GM21529 (cell line): ENCODE results near the gene SLC1A2.

Experiments
- ATAC-seq: cut with Tn5 transposase; IDR thresholded peaks from one replicate; pipeline ENCODE4 v1.9.1; 2021; ENCODE audit not compliant: unreplicated experiment

SLC1A2 gene

DNA sequence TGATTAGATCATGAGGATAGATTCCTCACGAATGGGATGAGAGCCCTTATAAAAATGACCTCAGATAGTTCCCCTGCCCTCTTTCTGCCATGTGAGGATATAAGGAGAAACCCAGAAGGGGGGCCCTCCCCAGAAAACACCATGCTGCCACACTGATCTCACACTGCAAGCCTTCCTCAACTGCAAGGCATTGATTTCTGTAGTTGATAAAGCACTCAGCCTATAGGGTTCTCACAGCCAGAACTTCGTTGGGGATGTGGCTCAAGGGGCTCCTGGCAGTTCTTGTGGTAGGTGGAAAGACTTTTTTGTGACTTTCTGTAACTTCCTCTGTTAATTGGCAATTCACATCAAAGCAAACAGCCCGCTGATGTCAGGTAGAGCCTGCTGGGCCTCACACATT, 171.5 kb downstream of the SLC1A2 start:
- no peak for ATAC-seq

DNA sequence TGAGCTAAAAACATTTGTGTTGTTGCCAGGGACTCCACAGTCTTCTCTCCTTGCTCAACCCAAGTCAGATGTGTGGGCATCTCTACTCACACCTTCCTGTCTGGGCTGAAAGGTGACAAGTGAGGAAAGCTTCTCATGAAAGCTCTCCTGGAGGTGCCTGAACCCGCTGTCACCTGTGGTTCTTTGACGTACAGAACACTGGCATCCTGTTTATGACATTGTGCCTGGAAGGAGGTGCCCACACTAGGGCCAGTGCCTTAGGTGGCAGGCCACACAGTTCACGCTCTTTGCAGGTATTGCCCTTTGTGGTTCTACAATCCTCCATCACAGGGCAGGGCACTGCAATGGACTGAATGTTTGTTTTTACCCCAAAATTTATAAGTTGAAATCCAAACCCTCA, 171.9 kb downstream of the SLC1A2 start:
- no peak for ATAC-seq

- ATAC-seq = no peak
Observed at GRCh38 chr11:35246745-35247144, 172.6 kb downstream of the SLC1A2 start.

DNA sequence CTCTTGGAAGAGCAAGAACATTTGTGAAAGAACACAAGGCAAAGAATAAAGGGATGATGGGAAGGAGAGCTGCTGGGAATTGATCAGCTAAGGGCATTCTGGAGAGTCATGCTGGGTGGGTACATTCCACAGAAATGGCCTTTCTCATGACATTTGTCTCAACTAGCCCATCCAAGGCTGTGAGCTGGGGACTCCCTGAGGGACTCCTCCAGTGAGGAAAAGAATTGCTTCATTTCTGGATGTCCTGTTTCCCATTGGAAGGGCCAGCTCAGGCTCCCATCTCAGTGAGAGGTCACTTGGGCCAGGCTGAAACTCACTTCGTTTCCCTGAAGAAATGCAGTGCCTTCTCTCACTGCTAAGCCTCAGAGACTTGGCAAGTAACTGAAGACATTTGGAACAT, 173.6 kb downstream of the SLC1A2 start:
- no peak for ATAC-seq

DNA sequence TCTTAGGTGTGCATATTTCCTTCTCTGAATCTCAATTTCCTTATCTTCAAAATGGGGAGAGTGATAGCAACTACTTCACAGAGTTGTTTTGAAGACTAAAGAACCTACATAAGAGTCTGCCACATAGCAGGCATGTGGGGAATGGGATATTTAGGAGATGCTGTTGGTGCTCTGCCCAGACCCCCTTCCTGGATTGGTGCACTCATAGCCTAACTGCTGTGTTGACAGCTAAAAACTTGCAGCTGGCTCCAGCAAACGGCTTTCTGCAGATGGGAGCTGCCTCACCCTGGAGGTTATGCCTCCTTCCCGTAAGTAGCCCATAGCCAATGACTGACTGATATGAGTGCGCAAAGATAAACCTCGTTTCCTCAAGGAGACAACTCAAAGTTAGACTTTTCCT, 174.3 kb downstream of the SLC1A2 start:
- no peak for ATAC-seq

DNA sequence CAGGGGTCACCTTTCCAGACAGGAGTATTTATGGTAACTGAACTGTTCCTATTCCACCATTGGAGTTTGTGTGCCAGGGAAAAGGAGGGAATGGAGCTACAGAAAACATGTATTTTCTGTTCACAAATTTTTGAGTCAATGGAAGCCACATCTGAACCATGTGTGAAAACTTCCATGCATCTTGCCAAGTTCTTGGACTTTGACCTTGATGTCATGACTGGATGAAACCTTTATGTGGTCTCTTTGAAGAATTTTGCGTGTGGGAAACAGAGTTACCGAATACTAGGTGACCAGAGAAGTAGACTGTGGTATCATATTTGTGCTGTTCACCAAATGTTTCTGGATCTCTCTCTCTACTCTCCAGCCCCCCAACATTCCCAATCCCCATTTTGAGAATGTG, 175.6 kb downstream of the SLC1A2 start:
- ATAC-seq = no peak

- ATAC-seq = no peak
Observed at GRCh38 chr11:35242412-35243242, 176.7 kb downstream of the SLC1A2 start.

DNA sequence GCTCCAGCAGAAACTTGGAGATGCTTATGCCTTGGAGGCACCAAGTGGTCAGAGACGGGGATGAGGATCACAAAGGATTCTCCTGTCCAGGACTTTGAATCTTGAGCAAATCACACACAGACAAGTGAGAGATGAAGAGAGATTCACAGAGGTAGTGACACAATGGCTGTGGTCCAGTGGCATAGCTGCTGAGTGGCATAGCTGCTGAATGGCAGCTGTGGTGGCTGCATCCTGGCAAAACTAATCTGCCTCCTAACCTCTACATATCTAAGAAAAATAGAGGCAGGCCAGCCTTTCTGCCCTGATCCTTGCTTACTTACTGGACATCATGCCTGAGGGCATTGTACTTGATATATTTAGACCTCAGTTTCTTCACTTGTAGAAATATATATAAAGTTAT, 177.8 kb downstream of the SLC1A2 start:
- ATAC-seq = no peak

DNA sequence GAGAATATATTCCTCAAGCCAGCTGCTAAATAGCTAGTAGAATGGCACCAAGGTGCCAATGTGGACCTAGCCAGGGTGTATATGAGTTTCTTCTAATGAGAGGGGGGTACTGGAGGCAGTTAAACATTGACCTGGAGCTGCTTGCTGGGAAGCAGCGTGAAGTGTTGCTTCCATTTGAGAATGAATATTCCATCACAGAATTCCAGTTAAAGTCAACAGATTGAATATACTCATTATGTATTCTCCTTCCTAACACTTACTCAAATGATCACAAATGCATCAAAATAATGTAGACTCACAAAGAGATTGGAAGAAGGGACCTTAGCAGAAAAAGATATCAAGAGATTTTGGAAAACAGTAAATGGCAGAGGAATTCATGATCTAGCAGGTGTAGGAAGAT, 178.3 kb downstream of the SLC1A2 start:
- no peak for ATAC-seq

DNA sequence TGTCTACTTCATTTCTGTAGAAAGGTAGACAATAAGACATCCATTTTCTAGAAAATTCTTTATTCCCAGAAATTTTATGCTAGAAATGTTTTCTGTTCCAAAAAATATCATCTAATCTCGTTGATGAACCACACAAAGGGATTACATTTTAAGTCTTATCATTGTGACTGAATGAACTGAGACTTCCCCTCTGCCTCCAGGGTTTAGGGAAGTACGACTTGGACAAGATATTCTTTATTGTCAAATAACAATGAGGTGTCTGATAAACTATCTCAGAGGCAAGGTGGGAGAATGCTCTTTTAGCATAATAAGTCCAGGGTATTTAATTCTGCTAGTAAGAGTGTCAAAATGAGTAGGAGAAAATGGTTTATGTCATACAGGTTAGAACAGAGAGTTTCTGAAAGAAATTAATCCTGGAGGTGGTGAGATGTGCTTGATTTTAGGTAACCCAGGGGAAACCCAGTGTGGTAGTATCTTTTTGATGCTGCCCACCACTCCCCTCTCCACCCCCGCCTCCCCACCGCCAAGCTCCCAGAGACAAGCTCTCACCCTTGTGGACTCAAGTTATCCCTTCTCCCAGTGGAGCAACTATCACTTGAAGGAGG, 179.8 kb downstream of the SLC1A2 start:
- ATAC-seq = no peak

DNA sequence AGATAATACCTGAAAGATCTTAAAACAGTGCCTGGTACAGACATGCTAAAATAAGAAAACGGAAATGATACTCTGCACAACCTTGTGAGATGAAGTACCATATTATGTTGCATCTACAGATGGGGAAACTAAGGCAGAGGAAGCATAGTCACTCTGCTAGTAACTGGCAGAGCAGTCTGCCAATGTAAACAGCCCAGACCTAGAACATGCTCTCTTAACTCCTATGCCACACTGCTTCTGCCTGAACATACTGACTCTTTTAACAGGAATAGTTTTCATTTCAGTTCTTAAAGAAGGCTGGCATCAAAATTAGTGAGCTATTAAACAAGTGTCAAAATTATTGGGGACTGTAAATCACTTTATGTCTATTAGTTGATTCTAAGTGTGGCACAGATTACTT, 180.5 kb downstream of the SLC1A2 start:
- no peak for ATAC-seq

- ATAC-seq = no peak
Observed at GRCh38 chr11:35237860-35238715, 181.3 kb downstream of the SLC1A2 start.

GRCh38 chr11:35237351-35237750, 182.0 kb downstream of the SLC1A2 start:
- ATAC-seq = no peak

GRCh38 chr11:35236667-35237003, 182.7 kb downstream of the SLC1A2 start:
- no peak for ATAC-seq

DNA sequence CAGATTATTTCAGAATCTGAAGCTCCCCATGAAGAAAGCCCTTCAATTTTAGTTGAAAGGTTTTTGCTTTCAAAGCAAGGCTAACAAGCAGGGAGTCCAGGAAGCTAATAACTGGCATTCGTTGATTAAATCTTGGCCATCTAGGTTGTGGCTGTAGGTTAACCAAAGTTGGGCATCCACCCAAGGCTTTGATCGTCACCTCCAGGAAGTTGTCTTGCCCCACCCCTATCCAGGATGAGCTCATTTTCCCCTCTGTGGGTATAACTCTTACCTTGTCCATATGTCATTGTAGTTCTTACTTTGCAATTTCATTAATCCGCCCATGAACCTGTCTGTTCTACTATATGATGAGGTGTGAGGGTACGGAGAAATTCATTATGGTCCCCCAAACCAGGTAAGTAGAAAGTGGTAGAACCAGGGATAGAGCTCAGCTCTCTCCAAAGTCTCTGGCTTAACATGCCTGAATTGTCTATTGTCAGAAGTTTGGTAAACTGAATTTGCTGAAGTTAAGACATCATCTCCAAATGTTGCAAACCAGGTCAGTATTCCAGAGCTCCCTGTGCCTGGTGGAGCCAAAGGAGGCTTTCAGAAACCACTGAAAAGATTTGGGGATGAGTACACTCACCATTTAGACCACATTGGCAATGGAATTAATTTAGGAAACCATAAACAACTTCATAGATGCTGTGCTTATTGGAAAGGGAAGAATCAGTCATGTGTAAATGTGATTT, 183.3 kb downstream of the SLC1A2 start:
- ATAC-seq = no peak

DNA sequence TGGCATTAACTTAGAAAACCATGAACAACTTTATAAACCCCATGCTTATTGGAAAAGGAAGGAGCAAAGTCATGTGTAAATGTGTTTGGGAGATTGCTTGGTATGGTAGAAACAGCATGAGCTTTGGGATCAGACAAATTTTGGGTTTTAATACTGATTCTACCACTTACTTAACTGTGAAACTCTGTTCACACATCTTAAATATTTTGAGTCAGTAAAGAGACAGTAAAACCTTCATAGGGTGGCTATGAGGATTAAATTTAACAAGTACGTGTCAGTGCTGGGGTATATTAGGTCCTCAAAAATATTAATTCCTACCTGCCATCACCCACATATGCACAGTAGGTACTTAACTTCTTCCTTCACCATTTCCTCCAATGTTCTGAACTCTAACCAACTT, 183.9 kb downstream of the SLC1A2 start:
- ATAC-seq = no peak

GRCh38 chr11:35235157-35235468, 184.2 kb downstream of the SLC1A2 start:
- ATAC-seq = no peak

- ATAC-seq = no peak
Observed at GRCh38 chr11:35234460-35235156, 184.8 kb downstream of the SLC1A2 start.

DNA sequence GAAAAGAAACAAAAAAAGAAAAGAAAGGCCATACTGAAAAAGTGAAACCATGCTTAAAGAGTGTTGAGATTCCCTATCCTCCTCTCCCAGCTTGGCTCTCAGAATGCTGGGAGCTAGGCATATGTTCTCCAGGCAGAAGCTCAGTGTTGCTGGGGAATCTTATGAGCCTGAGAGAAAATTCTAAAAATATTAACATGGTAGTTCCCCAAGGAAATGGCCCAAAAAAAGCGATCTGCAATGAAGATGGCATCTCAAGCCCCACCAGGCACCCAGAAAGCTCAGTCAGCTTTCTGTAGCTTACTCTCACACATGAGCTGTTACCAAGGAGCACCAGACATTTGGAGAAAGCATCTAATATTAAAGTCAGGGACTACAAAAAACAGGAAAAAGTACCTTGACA, 185.8 kb downstream of the SLC1A2 start:
- ATAC-seq = no peak

GRCh38 chr11:35232891-35233330, 186.4 kb downstream of the SLC1A2 start:
- ATAC-seq = no peak
